K562 (cell line): ENCODE measurements around the gene UTRN. TPM values are rescaled to one million over a fixed set of nuclear protein-coding genes. Genes with fewer than 3 reads are reported as not detected.

Experiments used
- polyA plus RNA-seq, 8 experiments: library from polyadenylated mRNA; depleted of rRNA in 4 of 8; stranded (reverse) in 5 of 8; unstranded in 3 of 8; fragments of >200 nt; fragmentation: Nextera tagmentation in 2 of 8; fragmentation: Illumina TruSeq in 1 of 8; extraction: Ambion mirVana in 2 of 8; extraction: Trizol in 1 of 8; gene quantifications; 2 replicates each; pipeline versions ENCODE4 v1.2.1 to v1.2.3, GENCODE V29; 2011 to 2014; ENCODE audit warnings: inconsistent platforms in 1 of 8, missing spikeins in 1 of 8
- total RNA-seq, 7 experiments: library from RNA; depleted of rRNA in 6 of 7; stranded (reverse); fragments of >200 nt in 6 of 7; fragmentation: Illumina TruSeq in 2 of 7; extraction: Trizol in 2 of 7; gene quantifications; 2 replicates each; pipeline versions ENCODE4 v1.2.1 to v1.2.3, GENCODE V29; 2011 to 2021; ENCODE audit warnings: low replicate concordance in 1 of 7
- TF ChIP-seq, protein P1 (sequence below): fragments of 250-450 bp; sonication (Bioruptor Pico); IDR thresholded peaks from 2 replicates; pipeline ENCODE4 v1.5.0; 2020; ENCODE audit warnings: mild to moderate bottlenecking, borderline replicate concordance
- TF ChIP-seq, protein P2 (sequence below): sonication (generic); formaldehyde crosslinking; IDR thresholded peaks from 2 replicates; pipeline ENCODE4 v1.5.0; 2020; ENCODE audit warnings: missing genetic modification reagents
- TF ChIP-seq, protein P3 (sequence below): fragments of 450-650 bp; IDR thresholded peaks from 2 replicates; pipeline ENCODE4 v1.6.1; 2016
- TF ChIP-seq, protein P4 (sequence below): sonication (generic); formaldehyde crosslinking; IDR thresholded peaks from 2 replicates; pipeline ENCODE4 v1.8.0; 2022; ENCODE audit warnings: mild to moderate bottlenecking, low read depth, missing genetic modification reagents

Gene UTRN
- total and polyA plus RNA-seq, 9 of the 15 experiments (the other 6 are each of a cell fraction or from before 2014, with no cell fraction given) = 0.94 to 22.4 (median 10.0) TPM

DNA sequence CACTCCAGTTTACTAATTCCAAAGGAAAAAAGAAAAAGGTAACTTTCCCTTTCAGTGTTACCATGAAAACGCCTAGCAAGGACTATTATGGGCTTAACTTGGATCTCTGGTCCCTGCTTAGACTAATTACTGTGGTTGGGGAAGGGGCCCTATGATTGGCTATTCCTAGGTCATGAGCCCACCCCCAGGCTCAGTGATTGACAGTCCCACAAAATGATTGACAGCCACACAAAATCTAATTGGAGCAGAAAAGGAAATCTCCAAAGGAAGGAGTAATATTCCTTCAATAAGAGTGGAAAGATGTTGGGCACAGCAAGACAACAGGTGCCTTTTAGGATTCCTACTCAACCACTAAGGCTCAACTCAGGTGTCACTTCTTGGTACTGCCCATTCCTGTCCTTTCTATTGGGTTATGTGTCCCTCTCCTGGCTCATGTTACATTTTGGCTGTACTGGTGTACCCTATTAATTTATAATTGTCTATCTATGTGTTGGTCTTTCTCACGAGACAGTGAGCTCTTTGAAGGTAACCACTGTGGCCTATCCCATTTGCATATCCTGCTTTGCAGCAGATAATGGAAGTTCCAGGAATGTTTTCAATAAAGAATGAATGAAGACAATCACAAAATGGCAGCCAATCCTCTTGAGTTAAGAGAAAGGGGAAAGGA is 5.5 kb upstream of the UTRN start (continued):
- TF ChIP-seq, protein P1, sequence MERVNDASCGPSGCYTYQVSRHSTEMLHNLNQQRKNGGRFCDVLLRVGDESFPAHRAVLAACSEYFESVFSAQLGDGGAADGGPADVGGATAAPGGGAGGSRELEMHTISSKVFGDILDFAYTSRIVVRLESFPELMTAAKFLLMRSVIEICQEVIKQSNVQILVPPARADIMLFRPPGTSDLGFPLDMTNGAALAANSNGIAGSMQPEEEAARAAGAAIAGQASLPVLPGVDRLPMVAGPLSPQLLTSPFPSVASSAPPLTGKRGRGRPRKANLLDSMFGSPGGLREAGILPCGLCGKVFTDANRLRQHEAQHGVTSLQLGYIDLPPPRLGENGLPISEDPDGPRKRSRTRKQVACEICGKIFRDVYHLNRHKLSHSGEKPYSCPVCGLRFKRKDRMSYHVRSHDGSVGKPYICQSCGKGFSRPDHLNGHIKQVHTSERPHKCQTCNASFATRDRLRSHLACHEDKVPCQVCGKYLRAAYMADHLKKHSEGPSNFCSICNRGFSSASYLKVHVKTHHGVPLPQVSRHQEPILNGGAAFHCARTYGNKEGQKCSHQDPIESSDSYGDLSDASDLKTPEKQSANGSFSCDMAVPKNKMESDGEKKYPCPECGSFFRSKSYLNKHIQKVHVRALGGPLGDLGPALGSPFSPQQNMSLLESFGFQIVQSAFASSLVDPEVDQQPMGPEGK = no peak
- TF ChIP-seq, protein P2, sequence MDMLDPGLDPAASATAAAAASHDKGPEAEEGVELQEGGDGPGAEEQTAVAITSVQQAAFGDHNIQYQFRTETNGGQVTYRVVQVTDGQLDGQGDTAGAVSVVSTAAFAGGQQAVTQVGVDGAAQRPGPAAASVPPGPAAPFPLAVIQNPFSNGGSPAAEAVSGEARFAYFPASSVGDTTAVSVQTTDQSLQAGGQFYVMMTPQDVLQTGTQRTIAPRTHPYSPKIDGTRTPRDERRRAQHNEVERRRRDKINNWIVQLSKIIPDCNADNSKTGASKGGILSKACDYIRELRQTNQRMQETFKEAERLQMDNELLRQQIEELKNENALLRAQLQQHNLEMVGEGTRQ (CRISPR knock-in tag) = 0 out of 2 replicates have a peak, but pooled peaks have one; percentile 14
- TF ChIP-seq, protein P3, sequence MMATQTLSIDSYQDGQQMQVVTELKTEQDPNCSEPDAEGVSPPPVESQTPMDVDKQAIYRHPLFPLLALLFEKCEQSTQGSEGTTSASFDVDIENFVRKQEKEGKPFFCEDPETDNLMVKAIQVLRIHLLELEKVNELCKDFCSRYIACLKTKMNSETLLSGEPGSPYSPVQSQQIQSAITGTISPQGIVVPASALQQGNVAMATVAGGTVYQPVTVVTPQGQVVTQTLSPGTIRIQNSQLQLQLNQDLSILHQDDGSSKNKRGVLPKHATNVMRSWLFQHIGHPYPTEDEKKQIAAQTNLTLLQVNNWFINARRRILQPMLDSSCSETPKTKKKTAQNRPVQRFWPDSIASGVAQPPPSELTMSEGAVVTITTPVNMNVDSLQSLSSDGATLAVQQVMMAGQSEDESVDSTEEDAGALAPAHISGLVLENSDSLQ = peak; percentile 98
- TF ChIP-seq, protein P4, sequence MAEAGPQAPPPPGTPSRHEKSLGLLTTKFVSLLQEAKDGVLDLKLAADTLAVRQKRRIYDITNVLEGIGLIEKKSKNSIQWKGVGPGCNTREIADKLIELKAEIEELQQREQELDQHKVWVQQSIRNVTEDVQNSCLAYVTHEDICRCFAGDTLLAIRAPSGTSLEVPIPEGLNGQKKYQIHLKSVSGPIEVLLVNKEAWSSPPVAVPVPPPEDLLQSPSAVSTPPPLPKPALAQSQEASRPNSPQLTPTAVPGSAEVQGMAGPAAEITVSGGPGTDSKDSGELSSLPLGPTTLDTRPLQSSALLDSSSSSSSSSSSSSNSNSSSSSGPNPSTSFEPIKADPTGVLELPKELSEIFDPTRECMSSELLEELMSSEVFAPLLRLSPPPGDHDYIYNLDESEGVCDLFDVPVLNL (CRISPR knock-in tag) = no peak
